ENCODE measurements around the gene LPIN2. TPM values are rescaled to one million over a fixed set of nuclear protein-coding genes. Genes with fewer than 3 reads are reported as not detected.

LPIN2 gene
- total RNA-seq, 6 donors from 2014 or later, result 37.7 to 105 (median 57.3) TPM

- WGBS, 2 donors, result 30 to 31% methylated on average over 12 of the region's 12 CpGs
- Histone ChIP-seq H3K4me3 (no peak overlapping the region), H3K27ac (peak overlapping the region in 3 of 4 donors; percentile 37 to 78 (median 66)), H3K27me3 (no peaks in the 10 kb centered on the region), H3K4me1 (peaks cover 13 to 16% (median 14%) of the 10 kb centered on the region in 4 donors), H3K9me3 (no peaks in the 10 kb centered on the region), H3K36me3 (no peaks in the 10 kb centered on the region)
- TF ChIP-seq POLR2AphosphoS5 (IDR thresholded peaks at IDR 0.05), result no peak
- no peak for TF ChIP-seq EP300 (IDR thresholded peaks at IDR 0.05)
- no peak for TF ChIP-seq CTCF (IDR thresholded peaks at IDR 0.05)
- no peak for TF ChIP-seq POLR2A (IDR thresholded peaks at IDR 0.05)
- peak in 1 of 2 donors; percentile 83 for DNase-seq
- ATAC-seq (ENCODE audit: low FRiP score in 2 of 2), result peak; percentile 56 to 65
Measured at GRCh38 chr18:3044931-3045698, 32.2 kb upstream of the LPIN2 start.

DNA sequence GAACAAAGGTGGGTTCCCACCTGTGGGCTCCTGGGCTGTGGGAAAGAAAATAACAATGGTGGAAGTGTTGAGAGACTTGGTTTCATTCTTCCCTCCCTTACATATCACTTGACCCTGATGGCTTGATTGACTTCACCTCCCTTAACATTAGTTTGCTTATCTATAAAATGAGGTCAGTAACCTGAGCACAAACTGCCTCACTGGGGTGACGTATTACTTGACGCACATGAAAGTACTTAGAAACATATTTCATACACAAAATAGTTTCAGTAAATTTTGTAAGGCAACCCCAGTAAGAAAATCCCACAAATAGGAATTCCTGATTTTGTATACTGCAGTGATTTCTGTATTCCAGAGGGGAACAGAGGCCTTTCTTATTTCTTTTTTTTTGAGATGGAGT lies 29.4 kb upstream of the LPIN2 start:
- ATAC-seq (ENCODE audit: low FRiP score in 2 of 2) (no peak), DNase-seq (no peak)
- H3K4me3 ChIP-seq, result no peak overlapping the region
- WGBS, 2 donors, result 91 to 94% methylated on average over 2 of the region's 2 CpGs
- H3K27ac ChIP-seq, result no peak overlapping the region
- H3K36me3 ChIP-seq, result no peaks in the 10 kb centered on the region
- H3K4me1 ChIP-seq, result peaks cover 18 to 19% (median 18%) of the 10 kb centered on the region in 4 donors
- H3K27me3 ChIP-seq, result no peaks in the 10 kb centered on the region
- TF ChIP-seq EP300 (IDR thresholded peaks at IDR 0.05) (no peak), POLR2AphosphoS5 (IDR thresholded peaks at IDR 0.05) (no peak), POLR2A (IDR thresholded peaks at IDR 0.05) (no peak), CTCF (IDR thresholded peaks at IDR 0.05) (no peak)
- no peaks in the 10 kb centered on the region for H3K9me3 ChIP-seq

GRCh38 chr18:3041843-3042242 lies 28.9 kb upstream of the LPIN2 start:
- 70 to 77% methylated on average over 5 of the region's 5 CpGs for WGBS, 2 donors
- no peak overlapping the region for H3K27ac ChIP-seq
- no peak for TF ChIP-seq EP300 (IDR thresholded peaks at IDR 0.05)
- DNase-seq, result no peak
- no peaks in the 10 kb centered on the region for H3K36me3 ChIP-seq
- no peaks in the 10 kb centered on the region for H3K9me3 ChIP-seq
- no peaks in the 10 kb centered on the region for H3K27me3 ChIP-seq
- H3K4me3 ChIP-seq, result no peak overlapping the region
- peaks cover 18 to 24% (median 22%) of the 10 kb centered on the region in 4 donors for H3K4me1 ChIP-seq
- no peak for ATAC-seq (ENCODE audit: low FRiP score in 2 of 2)

GRCh38 chr18:3040881-3041280 lies 27.9 kb upstream of the LPIN2 start:
- H3K27me3 ChIP-seq, result no peaks in the 10 kb centered on the region
- TF ChIP-seq CTCF (IDR thresholded peaks at IDR 0.05) (no peak), POLR2A (IDR thresholded peaks at IDR 0.05) (no peak), EP300 (IDR thresholded peaks at IDR 0.05) (no peak), POLR2AphosphoS5 (IDR thresholded peaks at IDR 0.05) (no peak)
- H3K27ac ChIP-seq, result no peak overlapping the region
- no peaks in the 10 kb centered on the region for H3K36me3 ChIP-seq
- ATAC-seq (ENCODE audit: low FRiP score in 2 of 2), result no peak
- DNase-seq, result no peak
- no peaks in the 10 kb centered on the region for H3K9me3 ChIP-seq
- no peak overlapping the region for H3K4me3 ChIP-seq
- WGBS, 2 donors, result 94 to 96% methylated on average over 8 of the region's 8 CpGs
- peaks cover 18 to 29% (median 21%) of the 10 kb centered on the region in 4 donors for H3K4me1 ChIP-seq

DNA sequence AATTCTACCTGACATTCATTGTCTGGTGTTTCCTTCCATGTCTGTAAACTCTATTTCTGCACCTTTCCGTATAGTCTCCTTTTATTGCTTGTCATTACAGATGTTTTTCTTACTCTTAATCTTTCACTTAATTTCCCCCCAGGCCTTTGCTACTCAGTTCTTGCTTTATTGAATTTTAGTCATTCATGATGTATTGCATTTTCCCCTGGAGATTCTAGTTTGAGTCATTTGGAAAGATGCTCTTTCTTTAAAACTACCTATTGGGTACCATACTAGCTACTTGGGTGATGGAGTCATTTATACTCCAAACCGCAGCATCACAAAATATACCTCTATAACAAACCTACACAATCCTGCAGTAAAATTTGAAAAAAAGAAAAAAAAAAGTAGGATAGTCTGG lies 27.2 kb upstream of the LPIN2 start:
- no peak overlapping the region for H3K4me3 ChIP-seq
- TF ChIP-seq CTCF (IDR thresholded peaks at IDR 0.05) (no peak), POLR2AphosphoS5 (IDR thresholded peaks at IDR 0.05) (no peak)
- no peaks in the 10 kb centered on the region for H3K27me3 ChIP-seq
- no peaks in the 10 kb centered on the region for H3K9me3 ChIP-seq
- peaks cover 11 to 23% (median 14%) of the 10 kb centered on the region in 4 donors for H3K4me1 ChIP-seq
- H3K27ac ChIP-seq, result no peak overlapping the region
- no peak for DNase-seq
- H3K36me3 ChIP-seq, result no peaks in the 10 kb centered on the region
- ATAC-seq (ENCODE audit: low FRiP score in 2 of 2), result no peak
- 90 to 99% methylated on average over 2 of the region's 2 CpGs for WGBS, 2 donors
